ENCODE results near the gene CASP9. TPM values are rescaled to one million over a fixed set of nuclear protein-coding genes. Genes with fewer than 3 reads are reported as not detected.

Gene CASP9
- total RNA-seq, 1 experiment from 2014 or later: 15.9 TPM

DNA sequence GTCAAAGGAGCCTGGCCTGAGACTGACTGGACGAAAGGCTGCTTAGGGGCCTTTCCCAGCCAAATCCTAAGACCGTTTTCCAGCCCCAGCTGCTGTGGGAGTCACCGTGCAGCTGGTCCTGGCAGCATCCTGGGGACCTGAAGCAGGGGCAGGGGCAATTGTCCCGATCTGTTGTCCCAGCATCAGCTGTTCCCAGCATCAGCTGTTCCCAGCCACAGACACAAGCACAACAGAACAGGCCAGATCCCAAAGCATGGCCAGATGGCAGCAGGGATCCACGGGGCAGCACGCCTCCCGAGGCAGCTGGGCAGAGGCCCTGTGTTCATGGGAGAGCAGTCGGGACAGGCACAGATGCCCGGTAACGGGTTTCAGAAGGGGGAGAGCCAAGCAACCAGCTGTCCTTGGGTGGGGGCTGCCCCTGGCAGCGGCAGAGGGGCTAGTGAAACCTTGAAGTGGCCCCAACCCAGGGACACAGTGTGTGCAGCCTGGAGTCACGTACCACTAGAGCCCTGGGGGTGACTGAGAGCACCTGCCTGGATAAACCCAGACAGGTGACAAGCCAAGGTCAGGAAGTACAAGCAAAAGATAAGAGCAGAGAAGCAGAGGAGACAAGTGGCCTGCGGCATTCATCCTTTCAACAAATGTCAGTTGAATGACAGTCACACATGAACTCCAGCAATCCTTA lies 34.8 kb downstream of the CASP9 start:
- no peaks in the 10 kb centered on the region for H4K20me1 ChIP-seq (ENCODE audit: control insufficient read depth, insufficient read depth, insufficient read length)
- no peak overlapping the region for H3T11ph ChIP-seq (ENCODE audit: low read length)
- H2BK120ac ChIP-seq (ENCODE audit: low read depth, low read length, poor library complexity, severe bottlenecking): no peak overlapping the region
- no peak overlapping the region for H3K4me3 Mint-ChIP-seq
- no peak overlapping the region for H2AK5ac ChIP-seq (ENCODE audit: insufficient read length, low read length)
- no peak overlapping the region for H3K56ac ChIP-seq (ENCODE audit: insufficient read length, low read depth, low read length)
- peaks cover 4 to 35% (median 22%) of the 10 kb centered on the region in 3 experiments for H3K36me3 Mint-ChIP-seq (ENCODE audit: insufficient read depth in 1 of 3, low read depth in 3 of 3)
- no peaks in the 10 kb centered on the region for H3K4me1 Mint-ChIP-seq
- H3K14ac ChIP-seq (ENCODE audit: insufficient read depth, low read length): no peak overlapping the region
- H3K4me1 ChIP-seq (ENCODE audit: insufficient read depth, low read length): no peaks in the 10 kb centered on the region
- H2BK12ac ChIP-seq (ENCODE audit: insufficient read length, low read depth, low read length): no peak overlapping the region
- H4K91ac ChIP-seq (ENCODE audit: insufficient read length, low read depth, low read length): no peak overlapping the region
- no peak overlapping the region for H4K5ac ChIP-seq (ENCODE audit: insufficient read length, low read depth, low read length)
- H2BK5ac ChIP-seq (ENCODE audit: insufficient read length, low read length): no peak overlapping the region
- H3K9me3 Mint-ChIP-seq: no peaks in the 10 kb centered on the region
- H3K4ac ChIP-seq (ENCODE audit: low read depth, low read length): no peak overlapping the region
- H3K27me3 ChIP-seq (ENCODE audit: insufficient read depth, low read length): no peaks in the 10 kb centered on the region
- H3K9ac ChIP-seq (ENCODE audit: extremely low read depth, insufficient read length, low read length): no peak overlapping the region
- H3K27ac Mint-ChIP-seq: peak overlapping the region in 1 of 3 experiments; percentile 53; a peak in 1 of 7 replicates
- H3K79me2 ChIP-seq (ENCODE audit: insufficient read depth, low read length): no peaks in the 10 kb centered on the region
- H2AFZ ChIP-seq (ENCODE audit: low read length): no peak overlapping the region
- H2BK20ac ChIP-seq (ENCODE audit: low read depth, low read length, poor library complexity, severe bottlenecking): no peak overlapping the region
- DNase-seq: no peak
- no peak overlapping the region for H3K4me2 ChIP-seq (ENCODE audit: insufficient read depth, insufficient read length, low read length)
- H3K79me1 ChIP-seq (ENCODE audit: insufficient read depth, low read depth, low read length, poor library complexity, severe bottlenecking): no peaks in the 10 kb centered on the region
- H4K8ac ChIP-seq (replicated peaks; ENCODE audit: insufficient read length, low read depth, low read length): no peak overlapping the region
- no peak overlapping the region for H2BK15ac ChIP-seq (ENCODE audit: low read depth, low read length)
- H3K27ac ChIP-seq (ENCODE audit: insufficient read length, low read depth, low read length): no peak overlapping the region
- no peaks in the 10 kb centered on the region for H3K9me3 ChIP-seq (ENCODE audit: control insufficient read depth, low read depth, low read length)
- TF ChIP-seq, protein P1, sequence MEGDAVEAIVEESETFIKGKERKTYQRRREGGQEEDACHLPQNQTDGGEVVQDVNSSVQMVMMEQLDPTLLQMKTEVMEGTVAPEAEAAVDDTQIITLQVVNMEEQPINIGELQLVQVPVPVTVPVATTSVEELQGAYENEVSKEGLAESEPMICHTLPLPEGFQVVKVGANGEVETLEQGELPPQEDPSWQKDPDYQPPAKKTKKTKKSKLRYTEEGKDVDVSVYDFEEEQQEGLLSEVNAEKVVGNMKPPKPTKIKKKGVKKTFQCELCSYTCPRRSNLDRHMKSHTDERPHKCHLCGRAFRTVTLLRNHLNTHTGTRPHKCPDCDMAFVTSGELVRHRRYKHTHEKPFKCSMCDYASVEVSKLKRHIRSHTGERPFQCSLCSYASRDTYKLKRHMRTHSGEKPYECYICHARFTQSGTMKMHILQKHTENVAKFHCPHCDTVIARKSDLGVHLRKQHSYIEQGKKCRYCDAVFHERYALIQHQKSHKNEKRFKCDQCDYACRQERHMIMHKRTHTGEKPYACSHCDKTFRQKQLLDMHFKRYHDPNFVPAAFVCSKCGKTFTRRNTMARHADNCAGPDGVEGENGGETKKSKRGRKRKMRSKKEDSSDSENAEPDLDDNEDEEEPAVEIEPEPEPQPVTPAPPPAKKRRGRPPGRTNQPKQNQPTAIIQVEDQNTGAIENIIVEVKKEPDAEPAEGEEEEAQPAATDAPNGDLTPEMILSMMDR (conservative IDR thresholded peaks at IDR 0.05): no peak
- H3K18ac ChIP-seq (ENCODE audit: insufficient read length, low read depth, low read length): no peak overlapping the region
- H3K27me3 Mint-ChIP-seq (ENCODE audit: low read depth): no peaks in the 10 kb centered on the region
- H3K23ac ChIP-seq (ENCODE audit: insufficient read length, low read depth, low read length): no peak overlapping the region
- WGBS (ENCODE audit: extremely low coverage, insufficient read length, low lambda C conversion rate): no CpG with 5 or more reads among the region's 13 CpGs
- H3K23me2 ChIP-seq (ENCODE audit: insufficient read length, low read depth, low read length, poor library complexity, severe bottlenecking): no peaks in the 10 kb centered on the region
